NCI-H187 (cell line): Measurements from ENCODE around the gene SH3RF3.
"Not testable (repeated sequence)": the region's sequence is repeated elsewhere in the genome, so short reads cannot be mapped to it uniquely, and the experiment has no call there.

ENCODE experiments used
- DNase-seq, 2 experiments: peaks; one replicate each; lab custom pipeline; 2025; lab: John Stamatoyannopoulos, UW

Gene SH3RF3

DNA sequence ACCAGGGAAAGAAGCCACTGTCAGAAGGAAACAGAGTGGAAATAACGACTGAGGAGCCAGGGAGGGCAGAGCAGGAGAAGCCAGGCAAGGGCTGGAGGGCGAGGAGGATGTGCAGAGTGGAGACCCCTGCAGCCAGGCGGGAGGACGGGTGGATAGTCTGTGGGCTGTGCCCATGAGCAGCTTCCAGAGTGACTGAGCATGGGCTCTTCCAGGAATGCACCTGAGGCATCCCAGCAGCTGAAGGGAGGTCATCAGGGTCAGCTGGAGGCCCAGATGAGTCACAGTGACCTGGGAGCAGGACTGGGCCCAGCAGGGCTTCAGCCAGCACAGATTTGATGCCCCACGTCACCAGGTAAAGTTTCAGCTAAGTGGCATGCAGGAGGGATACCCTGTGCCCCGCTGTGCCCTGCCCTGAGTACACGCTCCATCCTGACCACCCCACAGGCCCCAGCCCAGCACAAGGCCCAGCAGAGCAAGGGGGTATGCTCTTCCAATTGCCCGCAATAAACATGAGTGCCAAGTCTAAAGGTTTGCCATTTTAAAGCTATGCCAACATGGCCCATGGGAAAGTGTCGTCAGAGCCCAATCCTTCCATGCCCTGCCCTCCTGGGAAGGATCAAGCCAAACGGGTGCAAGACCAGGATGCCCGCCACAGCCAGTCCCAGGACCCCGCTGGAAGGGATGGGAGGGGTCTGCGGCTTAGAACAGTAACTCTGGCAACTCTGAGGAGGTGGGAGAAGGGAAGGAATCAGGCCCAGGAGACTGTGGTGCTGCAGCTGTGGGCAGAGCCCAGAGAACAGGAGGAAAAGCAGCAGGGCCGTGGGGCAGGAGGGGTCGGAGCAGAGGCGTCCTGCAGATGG is 399.1 kb downstream of the SH3RF3 start:
- no peak for DNase-seq

DNA sequence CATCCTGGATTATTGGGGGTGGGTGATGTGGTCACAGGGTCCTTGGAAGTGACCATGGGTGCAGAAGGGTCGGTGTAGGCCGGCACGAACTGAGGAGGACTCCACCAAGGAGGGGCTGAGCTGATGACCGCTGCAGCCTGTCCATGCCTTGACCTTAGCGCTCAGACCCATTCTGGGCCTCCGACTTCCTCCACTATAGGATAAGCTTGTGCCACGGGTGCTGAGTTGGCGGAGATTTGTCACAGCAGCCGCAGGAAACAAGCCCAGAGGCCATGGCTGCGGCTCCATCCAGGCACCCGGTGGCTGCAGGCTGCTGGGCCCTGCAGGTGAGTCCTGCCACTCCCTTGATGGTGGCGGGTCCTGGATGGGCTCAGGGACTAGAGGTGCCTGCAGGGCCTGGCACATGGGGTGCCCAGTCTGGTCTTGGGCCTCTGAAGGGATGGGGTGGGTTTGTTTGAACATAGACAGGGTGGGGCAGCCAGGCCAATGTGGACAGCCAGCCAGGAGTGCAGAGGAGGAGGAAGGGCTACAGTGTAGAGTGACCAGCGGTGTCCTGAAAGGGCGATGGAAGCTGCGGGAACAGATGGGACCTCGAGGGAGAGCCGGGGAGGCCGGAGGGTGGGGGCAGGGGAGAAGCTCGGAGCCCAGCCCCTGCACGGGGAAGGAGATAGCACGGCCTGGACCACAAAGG is 400.0 kb downstream of the SH3RF3 start:
- DNase-seq = no peak

DNA sequence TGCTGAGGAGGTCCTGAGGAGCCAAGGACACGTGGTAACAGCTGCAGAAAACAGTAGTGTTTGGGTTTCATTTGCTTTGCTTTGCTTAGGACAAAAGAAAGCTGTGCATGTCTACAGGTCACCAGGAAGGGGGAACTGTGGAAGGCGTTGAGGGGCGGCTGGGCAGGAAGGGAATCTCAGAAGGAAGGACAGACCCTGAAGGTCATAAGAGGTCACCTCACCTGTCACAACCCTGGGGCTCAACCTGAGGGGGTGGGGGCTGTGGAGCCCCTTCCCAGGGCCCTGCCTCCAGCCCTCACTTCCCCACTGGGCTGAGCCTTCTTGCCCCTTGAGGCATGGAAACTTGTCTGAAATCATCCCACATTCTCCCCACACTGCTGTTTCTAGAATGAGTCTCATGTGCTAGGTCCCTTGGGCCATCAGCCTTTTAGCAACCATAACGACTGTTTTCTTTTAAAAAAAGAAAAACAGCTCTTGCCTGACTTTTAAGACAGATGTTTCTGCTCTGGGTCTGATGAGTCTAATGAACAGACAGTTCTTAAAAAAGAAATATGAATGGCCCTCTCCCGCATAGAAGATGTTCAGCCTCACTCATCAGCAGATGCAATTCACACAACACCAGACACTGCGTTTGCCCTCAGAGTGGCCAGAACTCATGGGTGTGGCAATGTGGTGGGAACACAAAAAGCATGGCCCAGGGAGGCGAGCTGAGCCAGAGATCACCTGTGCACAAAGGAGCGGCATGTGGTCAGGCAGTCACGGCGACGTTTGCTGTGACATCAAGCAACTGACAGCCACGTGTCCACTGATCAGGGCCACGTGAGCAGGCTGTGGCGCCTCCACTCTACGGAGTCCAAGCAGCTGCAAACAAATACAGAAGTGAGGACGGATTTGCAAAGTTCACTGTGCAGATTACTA is 400.8 kb downstream of the SH3RF3 start:
- no peak for DNase-seq

DNA sequence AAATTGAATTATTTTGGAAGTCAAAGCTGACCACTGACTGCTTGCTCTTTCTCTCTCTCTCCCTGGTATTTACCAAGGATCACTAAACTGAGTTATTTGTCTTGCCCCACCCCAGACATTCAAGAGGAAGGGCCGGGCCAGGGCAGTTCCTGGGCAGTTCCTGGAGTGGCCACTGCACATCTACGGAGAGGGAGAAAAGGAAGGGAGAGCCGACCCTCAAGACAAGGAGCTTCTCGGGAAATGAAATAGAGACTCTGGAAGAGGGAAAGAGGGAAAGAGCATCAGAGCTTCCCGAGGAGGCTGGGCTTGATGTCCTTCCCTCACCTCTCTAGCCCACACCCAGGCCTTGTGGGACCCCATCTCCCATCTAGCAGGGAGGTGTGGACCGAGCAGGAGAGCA is 401.7 kb downstream of the SH3RF3 start:
- DNase-seq = no peak

DNA sequence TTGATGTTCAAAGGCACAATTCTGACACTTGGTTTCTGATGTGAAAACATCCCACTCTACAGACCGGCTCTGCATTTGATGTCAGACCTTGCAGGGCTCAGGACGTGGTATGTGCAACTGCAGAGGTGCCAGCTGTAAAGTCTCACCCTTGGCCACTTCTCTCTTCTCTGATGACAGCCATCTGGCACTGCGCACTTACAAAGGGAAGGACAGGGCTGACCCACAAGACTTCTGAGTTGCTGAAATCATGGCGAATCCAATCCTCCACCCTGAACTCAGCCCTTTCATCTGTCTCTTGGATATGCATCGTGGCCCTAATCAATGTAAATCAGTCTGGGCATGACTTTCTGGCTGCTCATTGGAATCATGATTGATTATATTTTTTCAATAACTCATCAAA is 402.2 kb downstream of the SH3RF3 start:
- DNase-seq = no peak

DNA sequence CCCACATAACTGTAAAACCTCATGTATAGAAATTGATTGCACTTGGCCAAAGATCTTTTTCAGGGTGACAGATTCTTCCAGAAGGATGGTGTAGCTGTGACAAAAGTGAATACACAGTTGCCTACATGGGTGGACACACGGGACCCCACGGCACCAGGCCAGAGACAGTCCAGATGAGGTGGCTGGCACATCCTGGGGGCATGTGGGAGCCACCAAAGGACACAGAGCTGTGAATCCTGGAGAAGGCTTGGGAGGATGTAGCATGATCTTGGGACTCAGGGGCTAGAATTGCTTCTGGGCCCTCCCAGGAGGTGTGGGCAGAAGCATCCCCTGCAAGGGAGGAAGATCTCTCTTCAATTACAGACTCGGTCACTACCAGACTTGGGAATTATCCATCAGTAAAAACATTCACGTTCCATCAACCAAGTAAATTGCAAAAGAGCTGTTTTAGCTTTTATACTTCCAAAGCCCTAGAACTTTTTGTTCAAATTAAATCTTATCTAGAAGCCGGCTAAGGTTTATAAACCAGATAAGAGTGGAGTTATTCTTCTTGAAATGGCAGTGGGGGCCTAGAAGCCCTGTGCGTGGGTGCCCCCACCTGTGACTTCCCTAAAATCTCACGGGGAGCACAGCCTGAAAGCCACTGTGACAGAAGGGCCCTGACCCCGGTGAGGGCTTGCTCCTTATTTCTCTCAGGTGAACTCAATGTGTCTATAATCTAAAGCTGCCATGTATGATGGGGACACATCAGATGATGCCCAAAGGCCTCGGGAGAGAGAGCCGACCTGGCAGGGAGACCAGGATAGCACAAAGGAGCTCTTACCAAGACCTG is 403.1 kb downstream of the SH3RF3 start:
- no peak for DNase-seq

DNA sequence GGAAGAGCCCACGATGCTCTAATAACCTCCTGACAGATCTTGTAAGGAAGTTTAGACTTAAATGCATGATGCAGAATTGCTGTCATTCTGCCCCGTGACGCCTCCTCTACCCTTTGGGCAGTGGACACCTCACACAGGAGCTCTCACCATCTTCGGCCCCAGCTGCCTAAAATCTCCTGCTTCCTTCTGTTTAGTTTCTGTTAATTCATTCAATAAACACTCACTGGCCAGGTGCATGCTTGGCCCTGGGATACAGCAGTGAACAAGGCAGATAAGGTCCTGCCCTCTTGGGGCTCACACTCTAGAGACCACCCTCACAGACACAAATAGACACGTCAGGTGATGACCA is 403.7 kb downstream of the SH3RF3 start:
- DNase-seq = no peak

DNA sequence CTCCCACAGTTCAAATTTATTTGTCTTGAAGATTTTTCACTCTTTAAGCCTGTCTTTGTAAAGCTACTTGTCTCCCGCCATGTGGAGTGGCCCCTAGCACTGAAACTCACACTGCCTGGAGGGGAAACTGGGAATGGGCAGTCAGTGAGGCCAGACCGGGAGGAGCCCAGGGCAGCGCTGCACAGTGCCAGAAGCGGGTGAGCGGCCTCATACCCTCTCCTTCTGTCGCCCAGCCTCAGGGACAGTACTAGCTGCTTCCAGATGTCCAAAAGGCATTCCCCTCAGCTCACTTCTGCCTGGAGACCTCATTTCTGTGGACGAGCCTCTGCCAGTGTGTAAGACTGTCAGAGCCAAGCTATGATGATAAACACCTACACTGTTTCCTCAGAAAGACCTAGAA is 404.8 kb downstream of the SH3RF3 start:
- DNase-seq = no peak

DNA sequence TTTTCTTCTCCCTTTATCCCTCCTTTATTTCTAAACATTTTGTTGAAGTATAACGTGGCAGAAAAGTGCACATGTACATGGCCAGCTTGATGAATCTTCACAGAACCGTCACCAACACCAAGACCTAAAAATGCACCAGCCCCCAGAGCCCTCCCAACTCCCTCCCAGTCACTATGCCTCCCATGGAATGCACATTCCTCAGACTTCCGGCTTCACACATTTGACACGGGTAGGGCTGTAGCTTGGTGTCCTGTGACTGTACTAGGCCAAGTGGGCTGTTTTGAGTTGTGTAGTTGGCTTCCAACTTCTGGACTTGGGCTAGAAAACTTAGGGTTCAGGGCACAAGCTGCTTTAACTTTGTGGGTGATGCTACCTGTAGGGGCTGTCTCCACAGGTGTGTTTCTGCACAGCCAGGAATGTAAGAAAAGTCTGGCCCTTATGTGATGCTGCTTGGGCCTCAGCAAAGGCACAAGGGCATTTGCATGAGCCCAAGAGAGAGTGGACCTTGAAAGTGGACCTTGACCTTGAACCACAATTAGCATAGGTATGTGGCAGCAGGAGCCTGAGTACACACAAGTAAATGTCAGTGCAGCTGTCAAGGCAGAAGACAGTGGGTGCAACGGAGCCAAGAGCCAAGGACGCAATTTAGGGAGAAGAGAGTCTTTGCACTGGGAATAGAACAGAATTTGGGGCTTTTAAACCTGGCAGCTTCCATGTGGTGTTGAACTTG is 406.4 kb downstream of the SH3RF3 start:
- no peak for DNase-seq

DNA sequence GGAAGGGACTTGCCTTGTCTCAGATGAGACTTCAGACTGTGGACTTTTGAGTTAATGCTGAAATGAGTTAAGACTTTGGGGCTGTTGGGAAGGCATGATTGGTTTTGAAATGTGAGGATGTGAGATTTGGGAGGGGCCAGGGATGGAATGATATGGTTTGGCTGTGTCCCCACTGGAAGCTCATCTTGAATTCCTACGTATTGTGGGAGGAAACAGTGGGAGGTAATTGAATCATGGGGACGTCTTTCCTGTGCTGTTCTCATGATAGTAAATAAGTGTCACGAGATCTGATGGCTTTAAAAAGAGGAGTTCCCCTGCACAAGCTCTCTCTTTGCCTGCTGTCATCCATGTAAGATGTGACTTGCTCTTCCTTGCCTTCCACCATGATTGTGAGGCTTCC is 407.6 kb downstream of the SH3RF3 start:
- not testable (repeated sequence) for DNase-seq

DNA sequence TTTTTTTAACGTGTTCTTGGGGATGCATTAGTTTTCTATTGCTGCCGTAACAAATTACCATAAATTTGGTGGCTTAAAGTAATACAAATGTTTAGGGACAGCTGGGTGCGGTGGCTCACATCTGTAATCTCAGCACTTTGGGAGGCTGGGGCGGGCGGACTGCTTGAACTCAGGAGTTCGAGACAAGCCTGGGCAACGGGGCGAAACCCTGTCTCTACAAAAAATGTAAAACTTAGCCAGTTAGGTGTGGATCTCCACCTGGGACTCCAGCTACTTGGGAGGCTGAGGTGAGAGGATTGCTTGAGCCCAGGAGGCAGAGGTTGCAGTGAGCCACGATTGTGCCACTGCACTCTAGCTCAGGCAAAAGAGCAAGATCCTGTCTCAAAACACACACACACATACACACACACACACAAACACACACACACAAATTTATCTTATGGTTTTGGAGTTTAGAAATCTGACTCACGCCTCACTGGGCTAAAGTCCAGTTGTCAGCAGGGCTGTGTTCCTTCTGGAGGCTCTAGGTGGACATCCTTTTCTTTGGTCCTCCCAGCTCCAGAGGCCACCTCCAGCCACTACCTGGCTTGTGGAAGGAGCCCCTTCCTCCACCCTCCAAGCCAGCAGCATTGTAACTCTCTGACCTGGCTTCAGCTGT is 408.7 kb downstream of the SH3RF3 start:
- no peak for DNase-seq

DNA sequence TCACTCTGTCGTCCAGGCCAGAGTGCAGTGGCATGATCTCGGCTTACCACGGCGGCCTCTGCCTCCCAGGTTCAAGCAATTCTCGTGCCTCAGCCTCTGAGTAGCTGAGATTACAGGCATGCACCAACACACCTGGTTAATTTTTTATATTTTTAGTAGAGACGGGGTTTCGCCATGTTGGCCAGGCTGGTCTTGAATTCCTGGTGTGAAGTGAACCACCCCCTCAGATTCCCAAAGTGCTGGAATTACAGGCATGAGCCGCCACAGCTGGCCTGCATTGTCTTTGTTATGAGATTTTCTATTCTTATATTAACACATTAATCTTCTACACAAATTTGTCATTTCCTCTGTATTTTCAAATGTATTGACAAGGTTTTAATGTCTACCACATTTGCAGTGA is 409.5 kb downstream of the SH3RF3 start:
- no peak for DNase-seq

DNA sequence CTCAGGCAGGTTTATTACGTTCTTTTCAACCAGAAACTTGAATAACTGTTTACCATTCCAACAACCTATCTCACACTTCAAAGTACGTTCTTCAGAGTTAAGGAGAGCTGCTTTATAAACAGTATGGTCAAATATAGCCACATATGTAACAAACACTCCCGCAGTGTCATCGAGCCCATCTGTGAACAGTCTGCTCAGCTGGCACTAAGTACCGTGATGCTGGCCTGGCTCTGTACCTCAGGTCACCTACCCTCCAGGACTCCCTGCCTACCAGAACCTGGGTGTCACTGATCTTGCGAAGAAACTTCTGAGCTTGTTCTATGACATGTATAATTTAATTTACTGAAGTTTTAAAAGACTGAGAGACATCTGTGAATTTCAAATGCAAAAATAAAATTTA is 413.4 kb downstream of the SH3RF3 start:
- no peak for DNase-seq

DNA sequence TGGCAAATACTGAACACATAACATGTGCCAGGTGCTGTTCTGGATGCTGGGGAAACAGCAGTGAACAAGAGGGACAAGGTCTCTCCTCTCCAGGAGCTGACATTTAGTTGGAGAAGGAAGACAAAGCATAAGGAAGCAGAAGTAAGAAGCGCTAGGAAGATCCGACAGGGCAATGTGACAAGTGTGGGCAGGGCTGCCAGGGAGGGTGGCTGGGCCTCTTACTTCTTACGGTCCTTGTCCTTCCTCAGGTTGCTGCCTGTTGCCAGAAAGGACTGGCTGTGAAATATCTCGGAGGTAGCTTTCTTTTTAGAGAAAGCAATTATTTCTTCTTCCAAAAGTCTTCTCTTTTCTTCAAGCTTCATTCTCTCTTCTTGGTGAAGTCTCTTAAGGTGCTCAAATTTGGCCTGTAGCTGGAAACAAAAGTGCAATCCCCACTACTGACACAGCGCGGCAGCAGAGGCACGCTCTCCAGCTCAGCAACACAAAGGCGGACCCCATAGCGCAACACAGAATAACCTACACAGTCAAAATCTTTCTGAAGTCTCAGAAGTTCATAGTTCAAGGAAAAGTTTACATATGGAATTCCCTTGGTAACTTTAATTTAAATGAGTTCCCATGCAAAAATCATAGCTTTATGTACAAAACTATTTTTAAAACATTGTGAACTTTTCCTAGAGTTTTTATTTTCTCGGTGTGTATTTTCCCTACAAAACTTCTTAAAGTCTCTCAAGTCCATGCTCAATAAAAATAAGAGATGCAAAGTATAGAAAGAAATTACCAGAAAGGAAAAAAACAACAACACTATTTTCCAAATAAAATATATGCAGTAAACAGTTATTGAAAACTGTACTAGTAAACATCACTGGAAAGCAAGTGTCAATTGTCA is 417.1 kb downstream of the SH3RF3 start:
- peak in 1 of 2 experiments; percentile 3 for DNase-seq

DNA sequence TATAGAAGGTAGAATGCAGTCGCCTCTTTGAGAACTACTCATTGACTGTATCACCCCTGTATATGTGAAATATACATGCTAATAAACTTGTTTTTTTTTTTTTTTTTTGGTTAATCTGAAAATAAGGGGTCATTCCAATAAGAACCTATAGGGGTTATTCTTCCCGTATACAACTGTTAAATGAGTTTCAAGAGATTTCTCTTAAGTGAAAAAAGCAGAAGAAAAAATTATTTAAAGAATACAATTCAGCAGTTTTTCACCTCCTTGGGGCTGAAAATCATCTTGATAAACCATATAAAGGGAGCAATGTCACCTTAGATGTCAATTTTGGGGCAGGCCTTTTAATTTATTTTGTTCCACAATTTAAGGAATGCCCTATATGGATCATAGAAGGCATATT is 418.3 kb downstream of the SH3RF3 start:
- no peak for DNase-seq

DNA sequence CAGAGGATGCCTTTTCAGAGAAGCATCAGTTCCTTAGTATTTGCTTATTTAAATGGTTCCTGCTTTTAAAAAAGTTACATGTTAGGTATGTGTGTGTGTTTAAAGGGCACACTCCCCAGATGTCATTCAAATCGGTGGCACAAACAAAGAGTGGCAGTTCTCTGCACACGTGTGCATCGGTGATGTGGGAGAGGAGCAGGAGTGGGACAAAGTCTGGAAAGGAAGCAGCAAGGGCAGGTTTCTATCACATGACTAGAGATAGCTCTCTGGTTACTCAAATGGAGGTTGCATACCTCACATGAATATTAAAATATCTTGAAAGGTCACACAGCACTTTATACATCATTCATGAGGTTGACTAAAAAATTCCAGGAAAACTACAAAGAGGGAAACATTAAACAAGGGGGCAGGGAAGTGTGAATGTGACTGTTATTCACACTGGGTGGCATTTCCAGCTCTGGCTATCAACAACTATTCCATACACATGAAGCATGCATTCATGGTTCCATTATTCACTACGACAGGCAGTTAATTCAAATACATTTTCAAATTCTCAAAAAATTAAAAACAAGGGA is 420.1 kb downstream of the SH3RF3 start:
- no peak for DNase-seq
